Transverse colon (tissue), 3 donors: ENCODE results near the gene INO80.
A peak's percentile ranks its signal among the peaks of the same experiment; 100 is the strongest.

ENCODE experiments used
- CTCF ChIP-seq, 5 experiments: fragments of 200-600 bp in 3 of 5; fragments of 450-650 bp in 2 of 5; sonication (generic) in 3 of 5; IDR thresholded peaks; 1 replicate in 2 of 5; 2 replicates in 3 of 5; pipeline ENCODE4 v1.5.1; 2016 to 2017; ENCODE audit warnings: antibody characterized with exemption in 5 of 5, inconsistent platforms in 3 of 5, mild to moderate bottlenecking in 2 of 5, moderate library complexity in 1 of 5
- EP300 ChIP-seq: sonication (generic); formaldehyde crosslinking; IDR thresholded peaks from one replicate; pipeline ENCODE4 v1.6.1; 2017; ENCODE audit warnings: antibody characterized with exemption, low read depth
- POLR2A ChIP-seq: fragments of 450-650 bp; IDR thresholded peaks from one replicate; pipeline ENCODE4 v1.6.1; 2016; ENCODE audit warnings: antibody characterized with exemption, mild to moderate bottlenecking, moderate library complexity

- TF ChIP-seq CTCF (IDR thresholded peaks at IDR 0.05) = no peak
- peak; percentile 4 for TF ChIP-seq POLR2A
- TF ChIP-seq EP300 = no peak
Measured at GRCh38 chr15:40933517-40933902, 182.6 kb downstream of the INO80 start.
